GM11168 (cell line): Measurements from ENCODE around the gene APCDD1.
"Not testable (repeated sequence)": the region's sequence is repeated elsewhere in the genome, so short reads cannot be mapped to it uniquely, and the experiment has no call there.

Source experiments
- in situ Hi-C: fragments of 300-500 bp; cut with MboI; formaldehyde crosslinking; loops from one replicate; pipeline ENCODE4 v1.12.0; 2022; ENCODE audit warnings: low sequenced_read_pairs; ENCODE audit not compliant: unreplicated experiment

The APCDD1 gene

DNA sequence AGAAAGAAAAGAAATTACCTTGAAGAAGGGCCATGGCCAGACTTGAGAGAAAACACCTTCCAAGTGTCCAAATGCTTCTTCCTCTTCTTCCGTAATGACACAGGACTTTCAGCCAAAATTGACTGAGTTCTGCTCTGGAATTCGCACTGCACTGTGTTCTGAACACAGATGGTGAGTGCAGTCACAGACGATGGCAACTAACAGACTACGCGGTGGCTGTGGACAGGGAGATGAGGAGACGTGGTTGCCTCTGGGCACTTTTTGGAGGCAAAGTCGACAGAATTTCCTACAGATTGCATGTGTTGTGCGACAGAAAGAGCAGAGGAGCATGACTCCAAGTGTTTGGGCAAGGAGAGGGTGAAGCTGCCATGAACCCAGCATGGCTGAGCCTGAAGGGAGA lies 67.1 kb downstream of the APCDD1 start:
- in situ Hi-C loops: loop anchor here (5.0 kb wide), 1 partner anchor 549 kb away; no protein-coding TSS in a partner anchor

GRCh38 chr18:10522574-10522973 lies 68.1 kb downstream of the APCDD1 start:
- in situ Hi-C loops: loop anchor here (5.0 kb wide), 1 partner anchor 550 kb away; no protein-coding TSS in a partner anchor

DNA sequence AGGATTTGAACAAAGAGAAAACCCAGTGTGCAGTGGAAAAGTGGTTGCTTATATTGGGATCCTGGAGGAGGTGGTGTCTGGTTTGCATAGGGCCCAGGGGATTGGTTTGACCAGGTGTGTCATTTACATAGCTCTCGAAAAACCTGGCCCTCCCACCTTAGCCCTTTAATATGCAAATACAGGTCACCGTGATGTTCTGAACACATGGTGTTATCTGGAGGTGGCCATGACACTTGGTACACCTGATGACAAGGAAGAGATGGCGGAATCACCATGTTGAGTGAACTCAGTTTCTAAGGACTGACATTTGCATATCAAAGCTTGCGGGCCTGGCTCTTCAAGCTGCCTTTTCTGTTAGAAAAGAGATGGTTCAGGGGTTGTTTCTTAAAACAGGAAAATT lies 69.1 kb downstream of the APCDD1 start:
- in situ Hi-C loops: loop anchor here (5.0 kb wide), 1 partner anchor 551 kb away; no protein-coding TSS in a partner anchor

DNA sequence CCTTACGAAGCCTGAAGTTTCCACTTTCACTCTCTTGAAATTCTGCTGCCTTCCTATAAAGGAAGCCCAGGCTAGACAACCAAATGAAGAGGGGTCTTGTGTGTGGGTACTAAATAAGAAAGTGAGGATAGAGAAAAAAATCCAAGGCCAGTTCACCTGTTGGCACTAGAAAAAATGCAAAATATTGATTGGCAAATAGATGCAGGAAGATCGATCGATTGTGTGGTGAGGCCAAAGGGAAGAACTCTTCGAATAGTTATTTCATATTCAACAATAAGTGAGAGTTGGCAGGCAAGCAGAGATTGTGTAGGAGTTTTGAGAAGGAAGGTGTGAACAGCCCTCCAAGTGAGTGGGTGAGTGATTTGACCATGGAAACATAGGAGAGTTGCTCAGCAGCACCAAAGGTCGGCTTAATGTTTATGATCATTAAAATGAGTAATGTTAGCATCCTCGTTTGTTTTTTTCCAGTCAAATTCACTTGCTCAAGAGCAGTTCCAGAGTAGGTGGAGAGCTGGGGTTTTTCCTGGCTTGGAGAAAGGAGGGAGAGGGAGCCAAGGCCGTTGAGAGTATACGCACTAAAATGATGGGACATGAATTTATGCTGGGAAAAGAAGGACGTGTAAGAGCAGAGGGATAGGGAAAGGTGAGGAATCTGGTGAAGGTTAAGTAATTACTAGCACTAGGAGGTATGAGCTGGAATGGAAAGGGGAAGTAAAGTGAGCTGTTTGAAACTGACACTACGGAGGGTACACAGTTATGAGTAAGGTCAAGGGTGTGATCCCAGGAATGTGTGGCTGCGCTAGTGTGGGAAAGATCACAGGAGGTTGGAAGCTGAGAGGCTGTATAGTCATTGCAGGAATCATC lies 70.3 kb downstream of the APCDD1 start:
- in situ Hi-C loops: loop anchor here (5.0 kb wide), 1 partner anchor 552 kb away; no protein-coding TSS in a partner anchor

DNA sequence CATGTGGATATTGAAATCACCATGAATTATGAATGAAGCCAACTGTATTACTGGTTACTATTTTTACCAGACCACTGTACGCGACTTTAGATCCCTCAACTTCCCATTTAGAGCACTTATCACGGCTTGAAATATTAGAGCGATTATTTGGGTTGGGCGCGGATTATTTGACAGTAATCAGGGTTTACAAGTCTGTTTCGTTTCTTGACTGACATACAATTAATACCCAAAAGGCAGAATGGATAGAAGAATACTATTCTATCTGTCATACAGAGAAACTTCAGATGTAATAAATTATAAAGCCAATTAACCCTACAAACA lies 70.9 kb downstream of the APCDD1 start:
- in situ Hi-C loops: no loop called here

- in situ Hi-C loops: no loop called here
These were observed 71.5 kb downstream of the APCDD1 start, which contains the start of gene NAPG for GRCh38 chr18:10525697-10526560. Gene NAPG (plus strand): TSS chr18:10526027. CDS start chr18:10526103, 76 bp downstream.

- in situ Hi-C loops: no loop called here
These were observed 72.1 kb downstream of the APCDD1 start for GRCh38 chr18:10526561-10526949.

DNA sequence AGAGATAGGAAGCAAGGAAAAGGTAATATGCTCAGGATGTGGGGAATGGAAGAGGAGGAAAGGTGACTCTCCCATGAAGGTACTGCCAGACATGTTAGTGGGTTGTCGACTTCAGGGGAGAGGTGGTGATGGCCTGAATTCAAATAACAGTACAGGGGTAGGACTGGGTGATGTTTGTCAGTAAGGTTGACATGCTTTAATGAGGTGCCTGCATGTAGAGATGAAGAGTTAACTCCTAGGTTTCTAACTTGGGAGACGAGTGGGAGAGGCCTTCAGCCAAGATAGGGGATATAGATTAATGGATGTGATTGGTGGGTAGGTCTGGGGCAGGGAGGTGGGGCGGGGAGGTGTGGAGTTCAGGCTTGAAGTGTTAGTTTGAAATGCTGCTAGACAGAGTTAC lies 74.0 kb downstream of the APCDD1 start:
- in situ Hi-C loops: no loop called here

DNA sequence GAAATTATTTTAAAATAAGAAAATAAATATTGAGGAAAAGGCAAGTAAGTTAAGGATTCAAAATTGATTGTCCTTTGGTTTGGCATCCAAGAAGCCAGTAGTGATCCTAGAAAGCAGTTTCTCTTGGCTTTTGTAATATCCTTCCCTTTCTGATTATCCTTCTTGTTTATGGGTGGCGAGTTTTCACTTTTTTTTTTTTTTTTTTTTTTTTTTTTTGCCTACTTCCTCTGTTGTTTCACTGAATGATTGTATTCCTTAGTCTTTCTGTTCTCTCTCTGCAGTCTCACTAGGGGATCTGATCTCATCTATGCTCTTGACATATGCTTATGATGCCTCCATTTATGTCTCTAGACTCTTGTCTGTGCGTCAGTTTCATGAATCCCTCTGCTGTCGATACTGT lies 75.6 kb downstream of the APCDD1 start:
- in situ Hi-C loops: no loop called here

DNA sequence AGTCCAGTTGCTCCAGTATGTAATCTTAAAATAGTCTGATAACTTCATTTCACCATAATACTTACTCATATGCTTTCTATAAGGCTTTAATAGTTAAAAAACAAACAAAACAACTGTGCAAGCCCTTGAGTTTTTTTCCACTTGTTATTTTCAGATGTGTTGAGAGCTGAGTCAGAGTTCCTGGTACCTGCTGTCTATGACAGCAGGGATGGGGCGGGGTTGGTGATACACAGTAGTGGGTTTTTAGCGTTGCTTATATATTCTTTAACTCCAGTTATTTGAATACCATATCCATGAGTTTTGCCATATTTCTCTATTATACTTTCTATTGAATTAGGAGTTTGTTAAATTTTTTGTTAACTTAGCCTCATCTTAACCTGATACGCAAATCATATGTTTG lies 76.4 kb downstream of the APCDD1 start:
- in situ Hi-C loops: no loop called here

GRCh38 chr18:10533111-10533510 lies 78.7 kb downstream of the APCDD1 start:
- in situ Hi-C loops: no loop called here

GRCh38 chr18:10536280-10536679 lies 81.8 kb downstream of the APCDD1 start:
- in situ Hi-C loops: no loop called here

DNA sequence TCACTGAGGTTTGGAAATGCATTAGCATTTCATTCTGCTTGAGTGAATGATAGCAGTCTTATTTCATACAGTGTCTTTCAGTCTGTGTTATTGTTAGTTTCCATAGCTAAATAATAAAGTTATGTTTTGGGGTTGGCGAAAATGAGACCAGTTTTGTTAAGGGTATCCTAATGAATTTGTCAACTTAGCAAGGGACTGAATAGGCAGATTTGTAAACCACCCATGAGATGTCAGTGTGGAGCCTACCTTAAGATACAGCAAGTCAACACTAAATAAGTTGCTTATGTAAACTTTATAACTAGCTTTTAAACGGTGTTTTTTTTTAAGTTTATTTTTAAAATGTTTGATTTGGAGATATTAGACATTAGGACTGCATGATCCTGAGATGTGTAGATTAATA lies 83.3 kb downstream of the APCDD1 start:
- in situ Hi-C loops: no loop called here

GRCh38 chr18:10539124-10539523 lies 84.7 kb downstream of the APCDD1 start:
- in situ Hi-C loops: not testable (repeated sequence)
